Measurements from ENCODE around the gene ZNF625.

GRCh38 chr19:12155324-12155860 is 1.1 kb downstream of the ZNF625 start:
- TF ChIP-seq CTCF (IDR thresholded peaks at IDR 0.05) (no peak), POLR2A (IDR thresholded peaks at IDR 0.05) (no peak), EP300 (IDR thresholded peaks at IDR 0.05) (no peak)
